NCI-H1105 (cell line): Measurements from ENCODE around the gene RABGGTB.
"Not testable (repeated sequence)": the region's sequence is repeated elsewhere in the genome, so short reads cannot be mapped to it uniquely, and the experiment has no call there.

Source experiments
- DNase-seq: peaks from one replicate; lab custom pipeline; 2025; lab: John Stamatoyannopoulos, UW

Gene RABGGTB

DNA sequence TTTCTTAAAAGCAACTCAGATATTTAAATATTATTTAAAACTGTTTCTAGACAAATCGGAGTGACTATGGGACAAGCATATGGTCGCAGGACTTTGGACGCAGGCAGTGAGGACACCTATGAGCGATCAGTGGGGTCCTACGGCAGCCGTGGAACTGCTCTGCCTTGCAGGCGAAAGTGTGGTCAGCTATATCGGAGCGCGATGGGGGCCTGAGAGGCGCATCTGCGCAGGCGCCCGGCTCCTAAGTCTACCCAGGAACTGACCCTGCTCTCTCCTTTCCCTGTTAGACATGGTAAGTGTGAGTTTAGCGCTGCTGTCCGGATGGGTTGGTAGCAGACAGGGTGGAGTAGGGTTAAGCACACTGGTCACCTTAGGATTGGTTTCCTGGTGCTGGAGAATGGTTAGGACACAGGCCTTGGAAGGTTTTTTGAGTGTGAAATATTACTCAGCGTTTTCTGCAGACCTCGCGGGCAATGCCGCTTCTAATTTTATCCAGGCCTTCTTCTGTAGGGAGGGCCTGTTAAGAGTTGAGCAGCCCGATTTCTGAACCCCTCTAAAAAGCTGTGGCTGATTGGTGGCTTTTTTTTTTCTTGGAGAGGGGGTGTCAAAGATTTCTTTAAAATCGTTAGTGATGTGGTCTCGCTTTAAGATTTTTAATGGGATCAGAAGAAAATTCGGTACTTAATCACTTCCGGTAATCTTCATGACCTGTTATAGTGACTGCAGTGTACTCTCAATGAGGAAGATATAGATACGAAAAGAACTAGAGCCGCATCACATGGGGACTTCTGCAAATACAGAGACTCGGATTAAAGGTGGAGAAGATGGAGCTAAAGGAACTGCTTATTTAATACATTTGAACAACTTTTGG lies at the start of gene RABGGTB:
Gene RABGGTB (plus strand): TSS at position 274 of the 871 bp plus-strand sequence. CDS start 16 bp downstream, at position 290.
- DNase-seq, result peak; percentile 93

DNA sequence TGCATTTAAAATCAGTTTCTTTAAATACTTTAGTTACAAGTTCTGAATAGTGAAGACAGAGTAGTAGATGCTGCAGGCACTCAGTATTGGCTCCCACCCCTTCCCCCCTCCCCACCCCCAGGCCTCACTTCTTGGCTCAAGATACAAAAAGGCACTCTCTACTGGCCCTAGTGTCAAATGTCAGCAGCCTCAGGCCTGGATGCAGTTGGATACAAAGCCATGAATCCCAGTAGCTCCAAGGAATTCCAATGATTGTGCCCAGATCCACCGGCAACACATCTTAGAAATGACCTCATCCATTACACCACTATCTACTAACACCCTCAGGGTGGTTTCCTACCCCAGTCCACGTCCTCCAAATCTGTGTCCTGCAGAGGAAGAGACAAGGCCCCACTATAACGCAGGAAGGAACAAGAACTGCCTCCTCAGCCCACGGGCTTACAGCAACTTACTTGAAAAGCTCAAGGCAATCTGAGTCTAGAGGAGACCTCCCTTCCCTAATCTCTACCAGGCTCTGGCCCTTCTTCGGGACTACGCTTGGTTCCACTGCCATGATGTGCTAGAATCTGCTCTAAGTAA lies 43.9 kb upstream of the RABGGTB start:
- DNase-seq, result no peak

- DNase-seq, result no peak
Observed at GRCh38 chr1:75745276-75745675, 40.8 kb upstream of the RABGGTB start.

DNA sequence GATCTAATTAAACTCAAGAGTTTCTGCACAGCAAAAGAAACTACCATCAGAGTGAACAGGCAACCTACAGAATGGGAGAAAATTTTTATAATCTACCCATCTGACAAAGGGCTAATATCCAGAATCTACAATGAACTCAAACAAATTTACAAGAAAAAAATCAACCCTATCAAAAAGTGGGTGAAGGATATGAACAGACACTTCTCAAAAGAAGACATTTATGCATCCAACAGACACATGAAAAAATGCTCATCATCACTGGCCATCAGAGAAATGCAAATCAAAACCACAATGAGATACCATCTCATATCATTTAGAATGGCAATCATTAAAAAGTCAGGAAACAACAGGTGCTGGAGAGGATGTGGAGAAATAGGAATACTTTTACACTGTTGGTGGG lies 28.8 kb upstream of the RABGGTB start:
- not testable (repeated sequence) for DNase-seq

GRCh38 chr1:75758543-75758942 lies 27.5 kb upstream of the RABGGTB start:
- DNase-seq, result not testable (repeated sequence)

GRCh38 chr1:75764057-75764655 lies 21.9 kb upstream of the RABGGTB start:
- DNase-seq, result no peak

- DNase-seq, result no peak
Observed at GRCh38 chr1:75765697-75766355, 20.2 kb upstream of the RABGGTB start.

DNA sequence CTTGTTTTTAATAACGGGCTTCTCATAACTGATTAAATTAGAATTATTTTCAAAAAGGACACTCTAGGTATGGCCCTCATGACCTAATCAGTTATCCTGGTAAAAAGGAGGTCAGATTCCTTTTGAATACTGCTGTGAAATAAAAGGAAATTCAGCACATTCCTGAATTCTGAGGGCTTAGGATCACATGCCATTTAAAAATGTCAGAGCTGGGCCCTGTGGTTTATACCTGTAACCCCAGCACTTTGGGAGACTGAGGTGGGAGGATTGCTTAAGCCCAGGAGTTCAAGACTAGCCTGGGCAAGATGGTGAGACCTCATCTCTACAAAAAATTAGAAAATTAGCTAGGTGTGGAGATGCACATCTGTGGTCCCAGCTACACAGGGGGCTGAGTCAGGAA lies 18.0 kb upstream of the RABGGTB start:
- no peak for DNase-seq

- no peak for DNase-seq
Observed at GRCh38 chr1:75770761-75771160, 15.3 kb upstream of the RABGGTB start.

- no peak for DNase-seq
Observed at GRCh38 chr1:75771978-75772377, 14.1 kb upstream of the RABGGTB start.

DNA sequence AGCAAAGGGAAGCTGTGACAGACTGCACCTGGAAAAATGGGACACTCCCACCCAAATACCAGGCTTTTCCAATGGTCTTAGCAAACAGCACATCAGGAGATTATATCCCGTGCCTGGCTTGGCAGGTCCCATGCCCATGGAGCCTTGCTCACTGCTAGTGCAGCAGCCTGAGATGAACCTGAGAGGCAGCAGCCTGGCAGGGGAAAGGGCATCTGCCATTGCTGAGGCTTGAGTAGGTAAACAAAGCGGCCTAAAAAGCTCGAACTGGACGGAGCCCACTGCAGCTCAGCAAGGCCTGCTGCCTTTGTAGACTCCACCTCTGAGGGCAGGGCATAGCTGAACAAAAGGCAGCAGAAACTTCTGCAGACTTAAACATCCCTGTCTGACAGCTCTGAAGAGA lies 8.2 kb upstream of the RABGGTB start:
- DNase-seq, result not testable (repeated sequence)

DNA sequence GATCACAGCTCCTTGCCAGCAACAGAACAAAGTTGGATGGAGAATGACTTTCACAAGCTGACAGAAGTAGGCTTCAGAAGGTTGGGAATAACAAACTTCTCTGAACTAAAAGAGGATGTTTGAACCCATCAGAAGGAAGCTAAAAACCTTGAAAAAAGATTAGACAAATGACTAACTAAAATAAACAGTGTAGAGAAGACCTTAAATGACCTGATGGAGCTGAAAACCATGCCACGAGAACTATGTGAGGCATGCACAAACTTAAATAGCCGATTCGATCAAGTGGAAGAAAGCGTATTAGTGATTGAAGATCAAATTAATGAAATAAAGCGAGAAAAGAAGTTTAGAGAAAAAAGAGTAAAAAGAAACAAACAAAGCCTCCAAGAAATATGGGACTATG lies 7.4 kb upstream of the RABGGTB start:
- not testable (repeated sequence) for DNase-seq

- DNase-seq, result not testable (repeated sequence)
Observed at GRCh38 chr1:75780183-75780582, 5.9 kb upstream of the RABGGTB start.

DNA sequence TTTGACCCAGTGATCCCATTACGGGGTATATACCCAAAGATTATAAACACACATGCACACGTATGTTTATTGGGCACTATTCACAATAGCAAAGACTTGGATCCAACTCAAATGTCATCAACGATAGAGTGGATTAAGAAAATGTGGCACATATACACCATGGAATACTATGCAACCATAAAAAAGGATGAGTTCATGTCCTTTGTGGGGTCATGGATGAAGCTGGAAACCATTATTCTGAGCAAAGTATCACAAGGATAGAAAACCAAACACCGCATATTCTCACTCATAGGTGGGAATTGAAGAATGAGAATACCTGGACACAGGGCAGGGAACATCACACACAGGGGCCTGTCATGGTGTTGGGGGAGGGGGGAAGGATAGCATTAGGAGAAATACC lies 2.1 kb upstream of the RABGGTB start:
- not testable (repeated sequence) for DNase-seq

GRCh38 chr1:75785320-75785982 lies 605 bp upstream of the RABGGTB start:
- no peak for DNase-seq

DNA sequence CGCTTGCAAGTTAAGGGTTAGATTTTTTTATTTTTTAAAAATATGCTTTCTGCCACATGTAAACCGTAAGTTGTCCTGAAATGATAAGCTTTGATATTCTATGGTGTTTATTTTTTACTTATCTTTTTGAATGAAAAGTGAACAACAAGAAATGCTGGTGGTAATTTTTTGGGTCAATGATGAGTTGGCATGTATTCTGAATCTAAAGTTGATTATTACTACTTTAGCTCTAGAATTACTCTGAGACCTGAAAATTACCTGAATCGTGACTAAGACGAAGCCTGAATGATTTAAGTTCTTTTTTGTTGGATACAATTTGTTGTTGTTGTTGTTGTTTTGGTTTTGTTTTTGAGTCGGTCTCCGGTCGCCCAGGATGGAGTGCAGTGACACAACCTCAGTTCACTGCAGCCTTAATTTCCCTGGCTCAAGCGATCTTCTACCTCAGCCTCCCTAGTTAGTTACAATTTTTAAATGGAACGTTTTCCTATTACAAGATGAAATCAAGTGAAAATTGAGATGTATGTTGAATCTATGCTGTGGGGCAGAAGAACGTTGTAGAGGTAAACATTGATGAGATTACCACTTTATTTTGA lies 941 bp downstream of the RABGGTB start:
- DNase-seq, result no peak

DNA sequence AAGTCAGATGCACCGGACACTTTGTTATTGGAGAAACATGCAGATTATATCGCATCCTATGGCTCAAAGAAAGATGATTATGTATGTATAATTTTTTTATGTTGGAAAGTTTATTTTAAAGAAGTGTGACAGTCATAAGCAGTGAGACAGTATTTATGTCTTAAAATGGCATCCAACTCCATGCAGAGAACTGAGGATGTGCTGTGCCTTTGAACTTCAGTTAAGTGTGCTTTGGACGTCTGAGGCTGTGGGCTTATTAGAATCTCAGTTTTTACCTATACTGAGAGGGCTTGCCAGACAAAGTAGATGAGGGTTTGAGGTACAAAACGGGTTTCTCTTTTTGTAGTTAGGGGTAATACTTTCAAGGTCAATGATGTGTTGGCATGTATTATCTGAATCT lies 1.5 kb downstream of the RABGGTB start:
- no peak for DNase-seq

GRCh38 chr1:75789988-75790387 lies 3.9 kb downstream of the RABGGTB start:
- no peak for DNase-seq

DNA sequence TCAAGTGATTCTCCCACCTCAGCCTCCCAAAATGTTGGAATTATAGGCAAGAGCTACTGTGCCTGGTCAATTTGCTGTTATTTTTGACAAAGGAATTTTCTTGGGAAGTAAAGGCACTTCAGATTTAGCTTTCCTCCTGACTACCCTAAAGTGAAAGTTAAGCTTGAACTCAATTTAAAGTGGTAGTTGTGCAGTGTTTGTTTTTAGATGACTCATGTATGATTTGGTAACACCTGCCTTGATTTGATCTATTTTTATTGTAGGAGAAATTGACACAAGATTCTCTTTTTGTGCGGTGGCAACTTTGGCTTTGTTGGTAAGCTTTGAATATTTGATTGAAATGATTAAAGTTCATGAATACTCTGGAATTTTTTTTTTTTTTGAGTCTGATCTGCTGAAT lies 5.0 kb downstream of the RABGGTB start:
- no peak for DNase-seq

GRCh38 chr1:75792091-75792490 lies 6.0 kb downstream of the RABGGTB start:
- no peak for DNase-seq

- no peak for DNase-seq
Observed at GRCh38 chr1:75794382-75794781, 8.3 kb downstream of the RABGGTB start.
